ENCODE measurements around the gene TCEANC. TPM values are rescaled to one million over a fixed set of nuclear protein-coding genes. Genes with fewer than 3 reads are reported as not detected.

The TCEANC gene
- polyA plus RNA-seq, 1 donor from 2014 or later = 5.0 TPM

- H3K79me2 ChIP-seq (replicated peaks; ENCODE audit: insufficient read depth, low read length) = peaks cover 28% of the 10 kb centered on the region
- no peaks in the 10 kb centered on the region for H3K9me2 ChIP-seq (ENCODE audit: insufficient read depth, low read length)
- H3K9me3 ChIP-seq (ENCODE audit: low read length) = no peaks in the 10 kb centered on the region
- H2AFZ ChIP-seq (ENCODE audit: low read depth, low read length) = peak overlapping the region; percentile 27
- H3K27ac ChIP-seq (ENCODE audit: low read length) = no peak overlapping the region
- peak overlapping the region; percentile 79 for H3K4me3 ChIP-seq (ENCODE audit: low read length)
- H3K4me2 ChIP-seq (ENCODE audit: low read length) = peak overlapping the region; percentile 35
- H3F3A ChIP-seq (ENCODE audit: insufficient read depth, low read length, poor library complexity, severe bottlenecking) = no peaks in the 10 kb centered on the region
- no peaks in the 10 kb centered on the region for H3K36me3 ChIP-seq (ENCODE audit: insufficient read depth, low read length)
- no peaks in the 10 kb centered on the region for H3K27me3 ChIP-seq (ENCODE audit: insufficient read depth, low read depth, low read length)
- no peak for TF ChIP-seq SMC3 (conservative IDR thresholded peaks at IDR 0.05; ENCODE audit: poor library complexity)
- no peak for TF ChIP-seq EZH2 (IDR thresholded peaks at IDR 0.05; ENCODE audit: borderline replicate concordance, insufficient read depth, low read length, poor library complexity, severe bottlenecking)
- TF ChIP-seq TAF1 (IDR thresholded peaks at IDR 0.05; ENCODE audit: low read depth) = no peak
- TF ChIP-seq EP300 (conservative IDR thresholded peaks at IDR 0.05; ENCODE audit: poor library complexity, severe bottlenecking) = no peak
- TF ChIP-seq MXI1 (conservative IDR thresholded peaks at IDR 0.05; ENCODE audit: poor library complexity, severe bottlenecking) = no peak
- H4K20me1 ChIP-seq (ENCODE audit: insufficient read depth) = no peaks in the 10 kb centered on the region
- peak overlapping the region; percentile 73 for H3K9ac ChIP-seq (ENCODE audit: low read length)
These were observed 36.8 kb downstream of the TCEANC start for GRCh38 chrX:13689741-13690211.

GRCh38 chrX:13690836-13691235, 37.9 kb downstream of the TCEANC start:
- Histone ChIP-seq H3K27me3 (ENCODE audit: insufficient read depth, low read depth, low read length) (no peaks in the 10 kb centered on the region), H3K79me2 (replicated peaks; ENCODE audit: insufficient read depth, low read length) (peaks cover 29% of the 10 kb centered on the region), H2AFZ (ENCODE audit: low read depth, low read length) (no peak overlapping the region), H3F3A (ENCODE audit: insufficient read depth, low read length, poor library complexity, severe bottlenecking) (no peaks in the 10 kb centered on the region), H3K27ac (ENCODE audit: low read length) (no peak overlapping the region), H3K4me3 (ENCODE audit: low read length) (peak overlapping the region; percentile 79), H3K9me2 (ENCODE audit: insufficient read depth, low read length) (no peaks in the 10 kb centered on the region), H3K4me2 (ENCODE audit: low read length) (no peak overlapping the region), H3K9ac (ENCODE audit: low read length) (no peak overlapping the region), H3K36me3 (ENCODE audit: insufficient read depth, low read length) (no peaks in the 10 kb centered on the region), H3K9me3 (ENCODE audit: low read length) (no peaks in the 10 kb centered on the region), H4K20me1 (ENCODE audit: insufficient read depth) (no peaks in the 10 kb centered on the region)
- TF ChIP-seq SMC3 (conservative IDR thresholded peaks at IDR 0.05; ENCODE audit: poor library complexity) (no peak), REST (IDR thresholded peaks at IDR 0.05; ENCODE audit: borderline replicate concordance) (no peak), RAD21 (conservative IDR thresholded peaks at IDR 0.05) (no peak), CTCF (IDR thresholded peaks at IDR 0.05; ENCODE audit: poor library complexity, severe bottlenecking) (no peak), TAF1 (IDR thresholded peaks at IDR 0.05; ENCODE audit: low read depth) (no peak), EP300 (conservative IDR thresholded peaks at IDR 0.05; ENCODE audit: poor library complexity, severe bottlenecking) (no peak), MXI1 (conservative IDR thresholded peaks at IDR 0.05; ENCODE audit: poor library complexity, severe bottlenecking) (no peak), POLR2AphosphoS5 (IDR thresholded peaks at IDR 0.05) (no peak), EZH2 (IDR thresholded peaks at IDR 0.05; ENCODE audit: borderline replicate concordance, insufficient read depth, low read length, poor library complexity, severe bottlenecking) (no peak)
